ENCODE data around the gene ARF6.

- TF ChIP-seq CTCF (conservative IDR thresholded peaks at IDR 0.05 in 1 of 2, IDR thresholded peaks at IDR 0.05 in 1 of 2; ENCODE audit: extremely low read depth in 1 of 2, insufficient read depth in 1 of 2, low read depth in 1 of 2, low read length in 2 of 2) (no peak), EZH2 (IDR thresholded peaks at IDR 0.05; ENCODE audit: borderline replicate concordance, low read length) (no peak)
Measured at GRCh38 chr14:49909016-49909415, 16.1 kb downstream of the ARF6 start.

Measured in mammary epithelial cell (primary cell).